Trophoblast cell (in vitro differentiated cells and primary cell): Measurements from ENCODE around the gene MYOD1.

Experiments
- DNase-seq, 2 donors: peaks; one replicate each; pipeline ENCODE4 v3.0.0-alpha.2; 2016
- H2AFZ ChIP-seq: 2 replicates; pipeline ENCODE4 v1.6.1; 2013; ENCODE audit warnings: low read length, moderate library complexity, mild to moderate bottlenecking; ENCODE audit not compliant: insufficient read depth, poor library complexity
- H2AK5ac ChIP-seq: 2 replicates; pipeline ENCODE4 v1.6.1; 2013; ENCODE audit warnings: mild to moderate bottlenecking, low read length
- H2BK120ac ChIP-seq: 2 replicates; pipeline ENCODE4 v1.6.1; 2013; ENCODE audit warnings: low read length, mild to moderate bottlenecking, moderate library complexity; ENCODE audit not compliant: insufficient read depth, poor library complexity
- H2BK12ac ChIP-seq: 2 replicates; pipeline ENCODE4 v1.6.1; 2013; ENCODE audit warnings: mild to moderate bottlenecking, low read length, moderate library complexity
- H2BK5ac ChIP-seq: 2 replicates; pipeline ENCODE4 v1.6.1; 2013; ENCODE audit warnings: low read length, low read depth, moderate library complexity, mild to moderate bottlenecking; ENCODE audit not compliant: poor library complexity
- H3K14ac ChIP-seq: 2 replicates; pipeline ENCODE4 v1.6.1; 2013; ENCODE audit warnings: mild to moderate bottlenecking, low read length
- H3K18ac ChIP-seq: 2 replicates; pipeline ENCODE4 v1.6.1; 2013; ENCODE audit warnings: mild to moderate bottlenecking, low read length
- H3K23ac ChIP-seq: 2 replicates; pipeline ENCODE4 v1.6.1; 2013; ENCODE audit warnings: low read length
- H3K27ac ChIP-seq: 2 replicates; pipeline ENCODE4 v1.5.1; 2013; ENCODE audit warnings: low read depth, mild to moderate bottlenecking, inconsistent platforms, low read length, moderate library complexity
- H3K27me3 ChIP-seq: 2 replicates; pipeline ENCODE4 v1.6.1; 2013; ENCODE audit warnings: inconsistent platforms, mild to moderate bottlenecking, low read length, moderate library complexity; ENCODE audit not compliant: insufficient read depth
- H3K36me3 ChIP-seq, 2 experiments: 1 replicate in 1 of 2; 2 replicates in 1 of 2; pipeline ENCODE4 v1.6.1; 2013; ENCODE audit warnings: low read length in 2 of 2, mild to moderate bottlenecking in 2 of 2, moderate library complexity in 1 of 2; ENCODE audit not compliant: insufficient read depth in 2 of 2, control insufficient read depth in 1 of 2
- H3K4ac ChIP-seq: 2 replicates; pipeline ENCODE4 v1.6.1; 2013; ENCODE audit warnings: low read depth, mild to moderate bottlenecking, low read length, moderate library complexity
- H3K4me1 ChIP-seq, 2 experiments: 1 replicate in 1 of 2; 2 replicates in 1 of 2; pipeline ENCODE4 v1.6.1; 2013; ENCODE audit warnings: low read length in 2 of 2, mild to moderate bottlenecking in 2 of 2, moderate library complexity in 1 of 2; ENCODE audit not compliant: insufficient read depth in 2 of 2, control insufficient read depth in 1 of 2
- H3K4me2 ChIP-seq: 2 replicates; pipeline ENCODE4 v1.6.1; 2013; ENCODE audit warnings: inconsistent platforms, mild to moderate bottlenecking, low read length, moderate library complexity
- H3K4me3 ChIP-seq: 2 replicates; pipeline ENCODE4 v1.5.1; 2013; ENCODE audit warnings: mild to moderate bottlenecking, low read depth, low read length, inconsistent platforms
- H3K79me1 ChIP-seq: one replicate; pipeline ENCODE4 v1.6.1; 2013; ENCODE audit warnings: low read length
- H3K79me2 ChIP-seq: 2 replicates; pipeline ENCODE4 v1.6.1; 2013; ENCODE audit warnings: low read length, mild to moderate bottlenecking; ENCODE audit not compliant: control insufficient read depth, insufficient read depth, poor library complexity
- H3K9ac ChIP-seq: 2 replicates; pipeline ENCODE4 v1.6.1; 2013; ENCODE audit warnings: mild to moderate bottlenecking, low read length
- H3K9me3 ChIP-seq: 2 replicates; pipeline ENCODE4 v1.6.1; 2013; ENCODE audit warnings: low read depth, mild to moderate bottlenecking, control low read depth, inconsistent platforms, low read length; ENCODE audit not compliant: insufficient read depth
- H4K12ac ChIP-seq: 2 replicates; pipeline ENCODE4 v1.6.1; 2013; ENCODE audit warnings: low read depth, mild to moderate bottlenecking, low read length, moderate library complexity
- H4K8ac ChIP-seq: 2 replicates; pipeline ENCODE4 v1.6.1; 2013; ENCODE audit warnings: low read depth, mild to moderate bottlenecking, low read length, moderate library complexity
- H4K91ac ChIP-seq: one replicate; pipeline ENCODE4 v1.6.1; 2013; ENCODE audit warnings: low read depth, mild to moderate bottlenecking, low read length, moderate library complexity
- WGBS: extraction: QIAGEN DNeasy Blood & Tissue Kit; methylation state at CpG from one replicate; pipeline ENCODE4 v1.1.7; 2013; ENCODE audit warnings: missing lambda C conversion rate; ENCODE audit not compliant: insufficient read length, insufficient coverage; ENCODE audit errors: extremely low coverage; 5-methylcytosine and 5-hydroxymethylcytosine counted together

MYOD1 gene

DNA sequence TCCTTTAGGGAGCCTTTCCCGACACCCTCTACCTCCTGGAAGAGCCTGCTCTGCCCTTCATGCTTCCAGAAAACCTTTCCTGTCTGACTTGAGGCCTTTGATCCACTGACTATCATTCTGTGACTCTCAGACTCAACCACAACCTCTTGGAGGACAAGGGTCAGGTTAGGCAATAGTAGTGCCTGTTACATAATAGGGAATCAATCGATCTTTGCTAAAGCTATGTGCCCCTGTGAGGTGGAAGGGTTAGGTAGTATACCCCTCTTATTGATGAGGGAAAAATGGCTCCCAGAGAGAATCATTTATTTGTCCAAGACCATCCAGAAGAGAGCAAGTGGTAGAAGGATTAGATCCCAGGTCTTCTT lies 31.4 kb downstream of the MYOD1 start:
- Histone ChIP-seq H3K4me3 (no peak overlapping the region), H3K14ac (no peak overlapping the region), H3K27me3 (no peaks in the 10 kb centered on the region), H3K4me2 (no peak overlapping the region), H3K27ac (no peak overlapping the region), H3K36me3 (no peaks in the 10 kb centered on the region), H3K79me2 (no peaks in the 10 kb centered on the region), H4K91ac (no peak overlapping the region), H2BK12ac (no peak overlapping the region), H3K23ac (no peak overlapping the region), H4K8ac (no peak overlapping the region), H3K9me3 (no peaks in the 10 kb centered on the region), H3K79me1 (no peaks in the 10 kb centered on the region), H3K4me1 (no peaks in the 10 kb centered on the region), H3K4ac (no peak overlapping the region), H2AFZ (no peak overlapping the region), H3K9ac (no peak overlapping the region), H2BK5ac (no peak overlapping the region), H2BK120ac (no peak overlapping the region), H3K18ac (no peak overlapping the region), H4K12ac (no peak overlapping the region), H2AK5ac (no peak overlapping the region)
- DNase-seq, result no peak
- no CpG with 5 or more reads among the region's 2 CpGs for WGBS

DNA sequence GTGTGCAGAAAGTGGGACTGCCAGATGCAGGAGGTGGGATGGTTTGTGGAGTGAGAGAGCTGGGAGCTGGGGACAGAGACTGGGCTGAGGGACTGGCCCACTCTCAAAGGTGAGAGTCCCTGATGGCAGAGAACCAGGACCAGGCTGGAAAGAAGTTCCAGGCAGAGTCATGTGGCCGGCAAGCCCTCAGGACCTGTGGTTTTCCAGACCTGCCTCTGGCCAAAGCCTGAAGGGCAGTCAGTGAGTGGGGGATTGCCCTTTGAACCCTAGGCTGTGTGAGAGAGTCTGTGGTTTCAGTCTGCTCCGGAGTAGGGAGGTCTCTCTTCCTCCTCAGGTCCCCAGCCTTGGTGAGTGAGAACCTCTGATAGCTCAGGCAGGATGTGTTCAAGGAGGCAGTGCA lies 32.2 kb downstream of the MYOD1 start:
- Histone ChIP-seq H3K4me3 (peak overlapping the region; percentile 43), H2BK12ac (no peak overlapping the region), H3K4me2 (no peak overlapping the region), H3K9me3 (no peaks in the 10 kb centered on the region), H2BK120ac (no peak overlapping the region), H3K27me3 (no peaks in the 10 kb centered on the region), H3K79me2 (no peaks in the 10 kb centered on the region), H3K27ac (no peak overlapping the region), H3K4ac (no peak overlapping the region), H3K9ac (no peak overlapping the region), H4K12ac (no peak overlapping the region), H2BK5ac (no peak overlapping the region), H3K14ac (no peak overlapping the region), H4K8ac (no peak overlapping the region), H3K79me1 (no peaks in the 10 kb centered on the region), H2AK5ac (no peak overlapping the region), H3K36me3 (no peaks in the 10 kb centered on the region), H2AFZ (no peak overlapping the region), H3K4me1 (no peaks in the 10 kb centered on the region), H3K18ac (no peak overlapping the region), H4K91ac (no peak overlapping the region), H3K23ac (no peak overlapping the region)
- no CpG with 5 or more reads among the region's 2 CpGs for WGBS
- DNase-seq, result no peak

GRCh38 chr11:17752144-17752543 lies 32.8 kb downstream of the MYOD1 start:
- Histone ChIP-seq H4K12ac (no peak overlapping the region), H2AK5ac (no peak overlapping the region), H3K23ac (no peak overlapping the region), H2AFZ (no peak overlapping the region), H3K27ac (no peak overlapping the region), H4K91ac (no peak overlapping the region), H2BK12ac (no peak overlapping the region), H3K9ac (no peak overlapping the region), H3K27me3 (no peaks in the 10 kb centered on the region), H3K36me3 (no peaks in the 10 kb centered on the region), H3K4me2 (no peak overlapping the region), H3K79me2 (no peaks in the 10 kb centered on the region), H3K79me1 (no peaks in the 10 kb centered on the region), H3K9me3 (no peaks in the 10 kb centered on the region), H2BK120ac (no peak overlapping the region), H4K8ac (no peak overlapping the region), H3K4me3 (no peak overlapping the region), H3K18ac (no peak overlapping the region), H3K14ac (no peak overlapping the region), H3K4me1 (no peaks in the 10 kb centered on the region), H2BK5ac (no peak overlapping the region), H3K4ac (no peak overlapping the region)
- no peak for DNase-seq
- WGBS, result no CpG with 5 or more reads among the region's 7 CpGs

DNA sequence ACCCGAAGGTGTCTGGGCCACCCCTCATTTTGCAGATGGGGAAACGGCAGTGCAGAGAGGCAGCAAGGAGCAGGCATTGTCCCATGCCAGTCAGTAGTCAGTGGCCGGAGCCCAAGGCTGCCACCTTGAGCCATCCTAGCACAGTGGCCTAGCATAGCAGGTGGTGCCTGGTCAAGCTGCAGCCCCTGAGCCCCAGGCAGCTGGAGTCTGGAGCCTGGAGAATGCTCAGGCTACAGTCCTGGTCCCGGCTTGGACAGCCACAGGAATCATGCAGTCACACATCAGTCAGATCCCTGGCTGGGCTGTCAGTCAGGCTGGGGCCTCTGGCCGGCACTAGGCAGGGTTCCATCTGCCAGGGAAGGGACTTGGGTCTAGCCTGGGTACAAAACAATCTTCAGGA lies 33.8 kb downstream of the MYOD1 start:
- Histone ChIP-seq H2BK120ac (no peak overlapping the region), H3K4ac (no peak overlapping the region), H2BK12ac (no peak overlapping the region), H3K23ac (no peak overlapping the region), H3K4me3 (no peak overlapping the region), H3K14ac (no peak overlapping the region), H4K91ac (no peak overlapping the region), H3K79me2 (no peaks in the 10 kb centered on the region), H3K36me3 (no peaks in the 10 kb centered on the region), H3K4me1 (no peaks in the 10 kb centered on the region), H3K9ac (no peak overlapping the region), H2AFZ (no peak overlapping the region), H3K18ac (no peak overlapping the region), H2BK5ac (no peak overlapping the region), H2AK5ac (no peak overlapping the region), H4K8ac (no peak overlapping the region), H3K27ac (no peak overlapping the region), H3K27me3 (no peaks in the 10 kb centered on the region), H3K4me2 (no peak overlapping the region), H4K12ac (no peak overlapping the region), H3K79me1 (no peaks in the 10 kb centered on the region), H3K9me3 (no peaks in the 10 kb centered on the region)
- no peak for DNase-seq
- WGBS, result no CpG with 5 or more reads among the region's 5 CpGs
